Raji (cell line): ENCODE data around the gene DLGAP4.

Experiments
- POLR2A ChIP-seq: IDR thresholded peaks from 2 replicates; pipeline ENCODE4 v1.6.1; 2011; ENCODE audit warnings: low read depth, low read length, control low read depth; ENCODE audit not compliant: insufficient read depth

DLGAP4 gene

DNA sequence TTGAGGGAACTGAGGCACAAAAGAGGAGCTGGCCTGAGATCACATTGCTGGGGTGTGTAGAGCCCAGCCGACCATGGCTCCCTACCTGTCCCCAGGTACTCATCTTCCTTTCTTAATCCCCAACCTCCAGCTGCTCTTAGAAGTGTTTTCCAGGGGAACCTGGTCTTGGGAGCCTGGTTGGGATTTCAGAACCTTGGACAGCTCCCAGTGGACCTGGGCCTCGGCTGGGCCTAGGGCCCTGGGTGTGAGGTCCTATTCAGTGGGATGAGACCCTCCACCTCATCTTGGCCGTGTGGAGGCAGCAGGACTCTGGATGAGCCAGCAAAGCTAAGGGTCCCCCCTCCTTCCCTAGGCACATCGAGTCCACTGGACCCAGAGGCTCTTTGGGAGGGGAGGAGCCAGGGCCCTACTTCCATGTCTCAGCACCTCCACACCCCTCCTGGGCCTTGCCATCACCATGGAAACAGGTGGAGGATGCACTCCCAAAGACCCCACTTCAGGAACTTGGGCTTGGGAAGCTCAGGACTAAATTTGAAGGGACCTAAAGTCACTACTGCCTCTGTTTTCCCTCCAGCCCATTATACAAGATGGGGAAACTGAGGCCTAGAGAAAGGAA is 38.5 kb downstream of the DLGAP4 start:
- TF ChIP-seq POLR2A = no peak

DNA sequence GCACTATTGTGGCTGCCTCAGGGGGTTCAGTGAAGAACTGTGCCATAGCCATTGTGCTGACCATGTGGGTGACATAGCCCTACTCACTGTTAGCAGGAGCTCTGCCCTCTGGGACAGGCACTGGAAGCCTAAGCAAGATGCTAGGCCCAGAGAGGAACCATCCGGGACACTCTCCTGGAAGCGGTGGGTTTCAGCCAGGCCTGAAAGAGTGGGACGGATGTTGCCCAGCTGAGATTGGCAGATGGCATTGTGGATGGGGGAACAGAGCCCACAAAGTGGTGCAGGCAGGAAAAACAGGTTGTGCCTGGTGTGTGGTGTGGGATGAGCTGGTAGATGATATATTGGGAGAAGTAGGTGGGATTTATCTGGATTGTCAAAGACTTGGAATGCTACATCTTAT is 40.1 kb downstream of the DLGAP4 start:
- TF ChIP-seq POLR2A = no peak

DNA sequence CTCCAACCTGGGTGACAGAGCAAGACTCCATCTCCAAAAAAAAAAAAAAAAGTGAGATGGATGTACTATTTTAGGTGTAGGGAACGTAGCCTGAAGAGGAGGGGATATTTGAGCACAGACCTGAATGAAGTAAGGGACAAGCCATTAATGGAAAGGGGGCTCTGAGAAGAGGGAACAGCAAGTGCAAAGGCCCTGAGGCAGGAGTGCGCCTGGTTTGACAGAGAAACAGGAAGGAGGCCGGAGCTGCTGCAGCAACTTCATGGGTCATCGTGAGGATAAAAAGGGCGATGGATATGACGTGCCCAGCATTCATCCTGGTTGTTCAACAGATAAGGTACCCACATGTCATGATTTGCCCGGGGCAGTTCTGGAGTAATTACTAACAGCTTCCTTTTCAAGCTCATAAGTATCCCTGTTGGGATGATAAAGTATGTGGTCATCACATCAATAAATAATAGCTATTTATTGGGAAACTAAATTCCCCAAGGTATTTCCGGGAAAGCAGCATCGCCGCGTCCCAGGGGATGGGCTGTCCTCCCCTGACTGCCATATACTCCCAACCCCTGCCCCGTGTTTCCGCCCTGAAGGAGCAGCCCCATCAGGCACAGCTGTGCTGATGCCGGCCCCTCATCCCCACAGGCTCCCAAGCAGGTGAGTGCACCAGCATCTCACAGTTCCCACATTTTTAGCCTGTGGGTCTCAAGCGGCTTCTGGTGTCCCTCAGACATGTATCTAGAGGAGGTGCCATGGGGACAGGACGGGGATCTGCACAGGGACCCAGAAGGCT is 43.4 kb downstream of the DLGAP4 start:
- TF ChIP-seq POLR2A = no peak

DNA sequence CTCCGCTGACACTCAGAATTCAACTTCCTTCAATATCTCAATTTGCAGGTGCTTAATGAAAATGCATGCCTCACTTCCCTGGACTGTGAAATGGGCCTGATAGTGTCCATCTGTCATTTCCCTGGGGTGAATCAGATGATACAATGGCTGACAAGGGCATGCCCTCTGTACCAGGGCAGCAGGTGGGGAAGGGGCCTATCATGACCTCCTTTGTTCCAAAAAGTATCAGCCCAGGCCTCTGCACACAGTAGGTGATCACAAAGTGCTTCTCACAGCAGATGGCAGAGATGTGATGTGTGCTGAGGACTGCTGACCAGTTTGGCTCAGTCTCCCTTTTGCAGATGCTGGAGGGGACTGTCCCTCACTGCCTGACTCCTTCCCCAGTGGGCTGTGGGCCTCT is 44.3 kb downstream of the DLGAP4 start:
- no peak for TF ChIP-seq POLR2A

DNA sequence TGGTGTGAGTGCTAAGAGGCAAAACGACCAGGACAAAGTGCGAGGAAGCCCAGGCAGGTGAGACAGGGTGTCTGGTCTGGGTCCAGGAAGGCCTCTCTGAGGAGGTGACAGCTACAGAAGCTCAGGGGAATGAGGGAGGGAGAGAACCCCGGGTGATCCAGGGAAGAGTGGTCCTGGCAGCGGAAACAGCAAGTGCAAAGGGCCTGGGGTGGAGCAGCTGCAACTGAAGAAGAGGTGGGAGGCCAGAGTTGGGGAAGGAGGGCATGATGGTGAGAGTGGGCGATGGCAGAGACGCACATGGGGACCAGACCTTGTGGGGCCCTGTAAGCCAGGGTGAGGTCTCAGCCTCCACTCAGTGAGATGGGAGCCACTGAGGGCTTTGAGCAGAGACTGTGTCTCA is 45.8 kb downstream of the DLGAP4 start:
- TF ChIP-seq POLR2A = no peak

DNA sequence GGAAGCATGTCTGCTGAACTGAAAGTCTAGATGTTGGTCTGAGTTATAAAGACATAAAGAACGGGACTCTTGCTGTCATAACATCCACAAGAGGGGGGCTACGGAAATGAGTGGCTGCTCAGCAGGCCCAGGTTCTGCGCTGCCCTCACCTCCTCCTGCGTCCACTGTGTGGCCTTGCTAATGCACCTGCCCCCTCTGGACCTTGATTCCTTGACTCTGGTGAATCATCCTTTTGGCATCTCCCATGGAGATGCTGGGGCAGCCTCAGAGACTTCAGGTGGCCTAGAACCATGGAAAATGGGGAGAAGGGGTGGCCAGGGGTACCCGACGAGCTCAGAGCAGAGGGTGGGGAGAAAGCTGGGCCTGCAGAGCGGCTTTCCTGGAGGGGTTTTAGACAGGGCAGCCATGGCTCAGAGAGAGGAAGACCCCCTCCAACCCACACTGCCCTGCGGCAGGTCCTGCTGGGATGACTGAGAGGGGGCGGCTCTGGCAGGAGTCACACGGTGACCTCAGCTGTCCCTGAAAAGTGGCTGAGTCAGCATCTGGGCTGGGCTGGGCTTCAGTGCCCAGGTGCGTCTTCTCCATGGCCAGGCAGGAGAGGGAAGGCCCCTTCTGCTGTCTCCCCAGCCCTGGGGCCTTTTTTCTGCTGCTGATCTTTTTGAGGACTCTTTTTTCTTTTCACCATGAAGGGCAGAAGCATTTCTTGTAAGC is 46.9 kb downstream of the DLGAP4 start:
- no peak for TF ChIP-seq POLR2A

DNA sequence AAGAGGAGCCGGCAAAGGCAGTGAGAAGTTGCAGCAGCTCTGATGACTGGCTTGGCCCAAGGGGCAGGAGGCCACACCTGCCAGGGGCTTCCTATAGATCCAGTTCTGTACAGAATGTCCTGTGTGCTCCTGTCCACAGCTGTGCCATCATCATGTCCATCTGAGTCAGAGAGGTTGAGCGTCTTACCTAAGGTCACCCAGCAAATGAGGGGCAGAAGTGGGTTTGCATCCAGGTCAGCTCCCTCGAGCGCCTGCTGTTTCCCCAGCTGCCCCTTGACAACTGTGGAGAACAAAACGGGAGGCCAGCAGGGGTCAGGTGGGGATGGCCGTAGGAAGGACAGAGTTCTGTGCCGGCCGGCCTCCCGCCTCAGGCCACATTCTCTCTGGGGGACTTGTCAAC is 47.6 kb downstream of the DLGAP4 start:
- TF ChIP-seq POLR2A = no peak

DNA sequence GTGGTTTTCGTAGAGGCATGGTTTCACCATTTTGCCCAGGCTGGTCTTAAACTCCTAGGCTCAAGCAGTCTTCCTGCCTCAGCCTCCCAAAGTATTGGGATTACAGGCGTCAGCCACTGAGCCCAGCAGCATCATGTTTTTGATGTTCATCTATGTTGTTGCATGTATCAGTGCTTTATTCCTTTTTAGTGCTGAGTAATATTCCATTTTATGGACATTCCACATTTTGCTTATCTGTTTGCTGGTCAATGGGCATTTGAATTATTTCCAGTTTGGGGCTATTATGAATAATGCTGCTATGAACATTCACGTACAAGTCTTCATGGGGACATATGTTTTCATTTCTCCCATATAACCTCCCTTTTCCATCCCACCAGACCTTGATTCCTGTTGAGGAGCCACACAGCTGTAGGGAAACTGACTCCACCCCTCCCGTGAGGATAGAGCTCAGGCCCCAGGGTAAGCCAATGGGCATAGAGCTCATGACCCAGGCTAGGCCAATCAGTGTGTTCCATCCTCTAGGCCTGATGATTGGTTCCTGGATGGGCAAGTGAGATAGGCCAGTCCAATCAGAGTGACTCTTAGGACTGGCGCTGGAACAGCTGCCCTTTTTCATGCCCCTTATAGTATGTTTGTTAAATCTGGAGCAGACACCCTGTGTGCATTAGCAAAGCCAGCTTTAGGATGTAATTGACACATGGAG is 49.5 kb downstream of the DLGAP4 start:
- TF ChIP-seq POLR2A = no peak

DNA sequence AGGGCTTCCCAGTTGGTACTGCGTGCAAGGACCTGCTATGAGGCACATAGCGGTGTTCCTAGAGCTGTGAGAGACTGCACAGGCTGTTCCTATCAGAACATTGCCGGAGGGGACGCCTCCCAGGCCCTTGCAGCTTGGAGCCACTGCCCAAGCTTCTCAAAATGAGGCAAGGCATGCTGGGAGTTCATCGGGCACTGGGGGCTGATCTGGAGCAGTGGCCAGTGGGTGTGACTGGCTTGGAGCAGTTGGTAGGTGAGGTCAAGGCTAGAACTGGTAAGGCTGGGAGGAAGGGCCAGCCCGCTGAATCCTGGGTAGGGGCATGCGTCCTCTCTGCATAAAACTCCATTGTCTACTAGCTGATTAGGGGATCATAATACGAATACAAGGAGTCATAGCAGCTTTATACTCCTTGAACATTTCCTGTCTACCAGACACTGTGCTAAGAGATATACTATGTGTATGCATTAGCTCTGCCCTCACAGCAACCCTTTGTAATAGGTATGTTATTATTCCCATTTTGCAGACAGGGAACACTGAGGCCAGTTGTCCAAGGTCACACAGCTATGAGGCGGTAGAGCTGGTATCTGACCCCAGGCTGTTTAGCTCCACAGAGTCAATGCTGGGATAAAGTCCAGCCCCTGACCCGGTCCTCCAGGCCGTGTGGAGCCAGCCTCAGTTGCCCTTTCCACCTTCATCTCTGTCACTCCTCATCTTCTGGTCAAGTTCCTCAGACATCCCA is 53.7 kb downstream of the DLGAP4 start:
- no peak for TF ChIP-seq POLR2A

DNA sequence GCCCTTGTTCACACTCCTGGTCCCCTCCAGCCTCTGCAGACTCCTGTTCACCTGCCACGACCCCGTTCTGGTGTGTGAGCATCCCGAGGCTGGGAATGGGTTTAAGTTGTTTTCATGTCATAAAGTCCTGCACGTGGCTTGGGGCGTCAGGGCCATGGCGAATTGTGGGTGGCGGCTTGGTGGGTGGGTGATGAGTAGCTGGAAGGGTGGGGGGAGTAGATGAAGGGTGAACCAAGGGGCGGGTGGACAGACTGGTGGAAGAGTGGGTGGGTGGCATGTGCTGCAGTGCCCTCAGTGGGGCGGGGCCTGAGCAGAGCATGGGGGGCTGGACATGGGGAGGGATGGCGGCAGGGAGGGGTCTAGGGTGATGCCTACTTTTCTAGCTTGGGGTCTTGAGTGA is 54.3 kb downstream of the DLGAP4 start:
- no peak for TF ChIP-seq POLR2A

DNA sequence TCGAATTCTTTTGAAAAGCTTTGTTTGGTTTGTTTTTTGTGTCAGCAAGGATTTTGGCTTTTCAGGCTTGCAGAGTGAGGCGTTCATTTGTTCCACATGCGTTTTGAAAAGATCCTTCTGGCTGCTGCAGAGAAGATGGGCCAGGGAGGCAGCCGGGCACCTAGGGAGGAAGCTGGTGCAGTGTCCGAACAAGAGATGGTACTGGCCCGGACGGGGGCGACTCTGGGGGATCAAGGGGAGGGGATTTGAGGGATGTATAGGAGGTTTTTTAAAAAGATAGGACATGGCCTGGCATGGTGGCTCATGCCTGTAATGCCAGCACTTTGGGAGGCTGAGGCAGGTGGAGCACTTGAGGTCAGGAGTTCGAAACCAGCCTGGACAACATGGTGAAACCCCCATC is 55.3 kb downstream of the DLGAP4 start:
- no peak for TF ChIP-seq POLR2A

DNA sequence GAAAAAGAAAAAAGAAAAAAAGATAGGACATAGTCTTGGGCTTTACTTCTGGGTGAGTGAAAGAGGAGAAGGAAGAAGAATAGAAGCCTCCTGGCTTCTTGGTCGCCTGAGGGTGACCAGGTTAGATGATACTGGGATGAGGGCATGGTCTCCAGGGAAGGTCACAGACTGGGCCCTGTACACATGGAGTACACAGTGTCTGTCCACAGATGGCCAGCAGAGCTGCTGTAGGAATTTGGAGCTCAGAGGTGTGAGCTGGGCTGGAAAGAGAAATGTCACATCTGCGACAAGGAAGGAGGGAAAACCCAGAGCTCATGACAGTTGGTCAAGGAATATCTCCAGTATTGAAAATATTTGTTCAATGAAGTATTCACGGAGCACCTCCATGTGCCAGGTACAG is 56.1 kb downstream of the DLGAP4 start:
- no peak for TF ChIP-seq POLR2A

DNA sequence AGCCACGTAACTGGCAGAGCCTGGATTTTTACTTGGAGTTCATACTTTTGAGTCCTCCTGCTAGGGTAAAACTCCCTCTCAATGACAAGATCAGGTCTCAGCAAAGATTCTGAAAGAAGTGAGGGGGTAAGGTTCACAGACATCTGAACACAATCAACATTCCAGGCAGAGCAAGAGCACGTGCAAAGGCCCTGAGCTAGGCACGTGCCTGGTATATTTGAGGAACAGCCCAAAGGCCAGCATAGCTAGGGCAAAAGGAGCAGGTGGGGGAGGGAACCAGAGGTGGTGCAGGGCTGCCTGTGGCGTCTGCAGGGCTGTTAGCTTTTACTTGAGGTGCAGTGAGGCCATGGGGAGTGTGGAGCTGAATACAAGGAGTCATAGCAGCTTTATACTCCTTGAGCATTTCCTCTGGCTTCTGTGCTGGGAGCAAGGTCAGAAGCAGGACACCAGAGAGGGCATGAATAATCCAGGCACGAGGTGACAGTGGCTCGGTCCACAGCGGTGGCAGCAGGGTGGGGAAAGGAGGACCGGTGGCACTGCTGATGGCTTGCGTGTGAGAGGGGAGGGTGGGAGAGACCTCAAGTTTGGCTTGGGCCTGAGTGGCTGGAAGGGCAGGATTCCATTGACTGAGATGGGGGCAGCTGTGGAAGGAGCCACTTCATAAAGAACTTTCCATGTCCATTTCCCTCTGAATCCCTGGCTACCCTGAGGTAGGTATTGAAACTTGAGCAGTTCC is 57.0 kb downstream of the DLGAP4 start:
- no peak for TF ChIP-seq POLR2A

DNA sequence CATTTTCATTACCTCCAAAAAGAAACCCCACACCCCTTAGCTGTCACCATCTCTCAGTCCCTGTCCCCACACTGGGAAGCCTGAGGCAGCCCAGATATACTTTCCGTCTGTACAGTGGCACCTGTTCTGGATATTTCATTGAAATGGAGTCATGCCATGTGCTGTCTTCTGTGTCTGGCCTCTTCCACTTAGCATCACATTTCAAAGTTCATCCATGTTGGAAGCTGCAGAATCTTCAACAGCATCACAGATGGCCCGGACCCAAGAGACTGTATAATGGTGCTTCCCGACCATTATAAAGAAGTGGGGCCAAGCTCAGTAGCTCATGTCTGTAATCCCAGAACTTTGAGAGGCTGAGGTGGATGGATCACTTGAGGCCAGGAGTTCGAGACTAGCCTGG is 58.4 kb downstream of the DLGAP4 start:
- no peak for TF ChIP-seq POLR2A

DNA sequence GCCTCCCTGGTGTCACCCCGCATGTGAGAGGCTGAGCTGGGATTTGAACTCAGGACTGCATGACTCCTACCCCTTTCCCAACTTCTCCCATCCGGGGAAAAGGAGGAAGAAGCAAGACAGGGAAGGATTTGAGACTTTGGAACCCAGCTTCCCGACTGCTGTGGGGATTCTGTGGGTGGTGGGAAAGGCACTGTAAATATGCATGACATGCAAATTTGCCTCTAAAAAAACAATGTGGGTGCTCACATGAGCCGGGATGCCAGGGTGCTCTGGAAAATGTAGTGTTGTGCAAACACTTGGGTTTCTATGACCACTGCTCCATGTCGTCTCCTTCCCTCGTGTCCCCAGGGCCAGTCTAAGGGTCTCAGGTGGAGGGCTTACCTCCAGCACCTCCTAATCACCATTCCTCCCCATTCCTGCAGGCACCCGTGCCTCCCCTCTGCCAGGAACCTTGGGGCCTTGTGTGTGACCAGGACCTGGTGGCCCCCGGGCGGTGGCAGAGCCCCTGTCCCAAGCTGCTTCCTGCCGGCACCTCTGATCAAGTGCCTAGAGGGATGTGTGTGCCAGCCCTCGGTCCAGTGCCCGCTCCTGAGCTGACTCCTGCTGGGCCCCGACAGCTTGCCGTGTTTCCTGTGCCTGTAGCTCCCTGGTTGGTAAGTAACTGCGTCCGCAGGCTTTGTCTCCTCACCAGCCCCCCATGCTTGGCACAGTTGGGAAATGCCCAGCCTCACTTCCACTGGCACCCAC is 60.7 kb downstream of the DLGAP4 start:
- TF ChIP-seq POLR2A = no peak
